ENCODE data around the gene HECTD1.
"Not testable (repeated sequence)": the region's sequence is repeated elsewhere in the genome, so short reads cannot be mapped to it uniquely, and the experiment has no call there.

HECTD1 gene

GRCh38 chr14:31194095-31194494, 13.5 kb downstream of the HECTD1 start:
- no peak for TF ChIP-seq ZNF274 (IDR thresholded peaks at IDR 0.05; ENCODE audit: low read depth, low read length)
- H3K4me3 ChIP-seq (ENCODE audit: low read length) = no peak overlapping the region

- not testable (repeated sequence) for H3K4me3 ChIP-seq (ENCODE audit: low read length)
Observed at GRCh38 chr14:31192544-31192943, 15.0 kb downstream of the HECTD1 start.

- no peak for TF ChIP-seq ZNF274 (IDR thresholded peaks at IDR 0.05; ENCODE audit: low read depth, low read length)
- H3K4me3 ChIP-seq (ENCODE audit: low read length) = no peak overlapping the region
Observed at GRCh38 chr14:31190717-31191263, 16.8 kb downstream of the HECTD1 start.

- TF ChIP-seq ZNF274 (IDR thresholded peaks at IDR 0.05; ENCODE audit: low read depth, low read length) = no peak
- H3K4me3 ChIP-seq (ENCODE audit: low read length) = no peak overlapping the region
Observed at GRCh38 chr14:31190219-31190603, 17.4 kb downstream of the HECTD1 start.

GRCh38 chr14:31189346-31190218, 18.0 kb downstream of the HECTD1 start:
- no peak for TF ChIP-seq ZNF274 (IDR thresholded peaks at IDR 0.05; ENCODE audit: low read depth, low read length)

GRCh38 chr14:31188744-31189143, 18.8 kb downstream of the HECTD1 start:
- no peak overlapping the region for H3K4me3 ChIP-seq (ENCODE audit: low read length)
- no peak for TF ChIP-seq ZNF274 (IDR thresholded peaks at IDR 0.05; ENCODE audit: low read depth, low read length)

More at GRCh38 chr14:31189346-31190218, 18.0 kb downstream of the HECTD1 start:
- H3K4me3 ChIP-seq (ENCODE audit: low read length) = no peak overlapping the region

- not testable (repeated sequence) for H3K4me3 ChIP-seq (ENCODE audit: low read length)
Observed at GRCh38 chr14:31182016-31182415, 25.6 kb downstream of the HECTD1 start.

- no peak overlapping the region for H3K4me3 ChIP-seq (ENCODE audit: low read length)
- no peak for TF ChIP-seq ZNF274 (IDR thresholded peaks at IDR 0.05; ENCODE audit: low read depth, low read length)
Observed at GRCh38 chr14:31181271-31181670, 26.3 kb downstream of the HECTD1 start.

GRCh38 chr14:31180299-31181051, 27.1 kb downstream of the HECTD1 start:
- no peak overlapping the region for H3K4me3 ChIP-seq (ENCODE audit: low read length)
- TF ChIP-seq ZNF274 (IDR thresholded peaks at IDR 0.05; ENCODE audit: low read depth, low read length) = no peak

GRCh38 chr14:31174433-31174832, 33.2 kb downstream of the HECTD1 start:
- H3K4me3 ChIP-seq (ENCODE audit: low read length) = no peak overlapping the region
- no peak for TF ChIP-seq ZNF274 (IDR thresholded peaks at IDR 0.05; ENCODE audit: low read depth, low read length)

GRCh38 chr14:31173120-31173837, 34.3 kb downstream of the HECTD1 start:
- TF ChIP-seq ZNF274 (IDR thresholded peaks at IDR 0.05; ENCODE audit: low read depth, low read length) = no peak
- no peak overlapping the region for H3K4me3 ChIP-seq (ENCODE audit: low read length)

GRCh38 chr14:31172084-31172483, 35.5 kb downstream of the HECTD1 start:
- no peak for TF ChIP-seq ZNF274 (IDR thresholded peaks at IDR 0.05; ENCODE audit: low read depth, low read length)
- H3K4me3 ChIP-seq (ENCODE audit: low read length) = no peak overlapping the region

- no peak for TF ChIP-seq ZNF274 (IDR thresholded peaks at IDR 0.05; ENCODE audit: low read depth, low read length)
Observed at GRCh38 chr14:31170411-31170810, 37.2 kb downstream of the HECTD1 start.

GRCh38 chr14:31169877-31170276, 37.7 kb downstream of the HECTD1 start:
- TF ChIP-seq ZNF274 (IDR thresholded peaks at IDR 0.05; ENCODE audit: low read depth, low read length) = no peak
- H3K4me3 ChIP-seq (ENCODE audit: low read length) = no peak overlapping the region

More at GRCh38 chr14:31170411-31170810, 37.2 kb downstream of the HECTD1 start:
- no peak overlapping the region for H3K4me3 ChIP-seq (ENCODE audit: low read length)

Data from GM08714 (cell line).